ENCODE results near the gene C10orf67.

DNA sequence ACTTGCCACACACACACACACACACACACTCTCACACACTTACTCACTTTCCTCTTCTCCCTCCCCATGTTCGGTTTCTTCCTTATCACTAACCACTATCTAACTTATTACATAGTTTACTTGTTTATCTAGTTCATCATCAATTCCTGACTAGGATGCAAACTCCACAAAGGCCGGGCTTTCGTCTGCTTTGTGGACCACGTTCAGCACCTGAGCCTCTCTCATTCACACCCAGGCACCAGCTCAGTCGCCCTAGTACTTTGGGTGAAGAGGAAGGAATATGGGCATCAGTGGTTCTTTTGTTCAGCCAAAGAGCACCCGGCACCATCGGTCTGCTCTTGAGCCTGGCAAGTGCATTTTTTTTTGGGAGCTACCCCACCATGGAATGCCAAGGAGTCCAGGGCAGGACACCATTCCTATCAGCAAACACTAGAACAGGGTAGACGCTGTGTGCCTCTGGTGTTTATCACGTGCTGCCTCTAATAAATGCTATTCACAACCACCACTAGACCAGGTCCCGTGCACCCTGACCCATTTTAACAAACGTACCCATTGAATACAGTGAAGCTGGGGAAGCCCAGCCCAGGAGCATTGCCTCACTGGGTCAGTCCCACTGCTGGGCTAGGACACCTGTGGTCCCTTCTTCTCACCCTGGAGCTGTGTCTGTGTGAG is 2.2 kb downstream of the C10orf67 start:
- no peak for TF ChIP-seq GLIS3 (CRISPR knock-in tag; IDR thresholded peaks at IDR 0.05)
- no peak for TF ChIP-seq ARNTL (CRISPR knock-in tag; IDR thresholded peaks at IDR 0.05; ENCODE audit: borderline replicate concordance, low read depth)
- TF ChIP-seq ZFP30 (CRISPR knock-in tag; IDR thresholded peaks at IDR 0.05), result no peak
- TF ChIP-seq, protein P1, sequence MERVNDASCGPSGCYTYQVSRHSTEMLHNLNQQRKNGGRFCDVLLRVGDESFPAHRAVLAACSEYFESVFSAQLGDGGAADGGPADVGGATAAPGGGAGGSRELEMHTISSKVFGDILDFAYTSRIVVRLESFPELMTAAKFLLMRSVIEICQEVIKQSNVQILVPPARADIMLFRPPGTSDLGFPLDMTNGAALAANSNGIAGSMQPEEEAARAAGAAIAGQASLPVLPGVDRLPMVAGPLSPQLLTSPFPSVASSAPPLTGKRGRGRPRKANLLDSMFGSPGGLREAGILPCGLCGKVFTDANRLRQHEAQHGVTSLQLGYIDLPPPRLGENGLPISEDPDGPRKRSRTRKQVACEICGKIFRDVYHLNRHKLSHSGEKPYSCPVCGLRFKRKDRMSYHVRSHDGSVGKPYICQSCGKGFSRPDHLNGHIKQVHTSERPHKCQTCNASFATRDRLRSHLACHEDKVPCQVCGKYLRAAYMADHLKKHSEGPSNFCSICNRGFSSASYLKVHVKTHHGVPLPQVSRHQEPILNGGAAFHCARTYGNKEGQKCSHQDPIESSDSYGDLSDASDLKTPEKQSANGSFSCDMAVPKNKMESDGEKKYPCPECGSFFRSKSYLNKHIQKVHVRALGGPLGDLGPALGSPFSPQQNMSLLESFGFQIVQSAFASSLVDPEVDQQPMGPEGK (CRISPR knock-in tag; IDR thresholded peaks at IDR 0.05; ENCODE audit: borderline replicate concordance), result no peak
- TF ChIP-seq ZNF70 (CRISPR knock-in tag; IDR thresholded peaks at IDR 0.05), result no peak
